Mucosa of descending colon (tissue), 3 donors: ENCODE results near the gene MKNK1. TPM values are rescaled to one million over a fixed set of nuclear protein-coding genes. Genes with fewer than 3 reads are reported as not detected.

Source experiments
- ATAC-seq: fragments of 200-7000 bp; cut with Tn5 transposase; one replicate; pipeline ENCODE4 v1.9.1; 2020; ENCODE audit warnings: mild to moderate bottlenecking, moderate library complexity
- DNase-seq, 3 donors: peaks; one replicate each; pipeline ENCODE4 v3.0.0-alpha.2; 2020
- H3K36me3 ChIP-seq: fragments of 200-600 bp; one replicate; pipeline ENCODE4 v1.8.0; 2021; ENCODE audit warnings: low read depth, mild to moderate bottlenecking
- H3K4me1 ChIP-seq: fragments of 200-600 bp; one replicate; pipeline ENCODE4 v1.8.0; 2021; ENCODE audit warnings: low read depth, mild to moderate bottlenecking
- H3K4me3 ChIP-seq: fragments of 200-600 bp; one replicate; pipeline ENCODE4 v1.8.0; 2021; ENCODE audit warnings: mild to moderate bottlenecking
- H3K9me3 ChIP-seq: fragments of 200-600 bp; one replicate; pipeline ENCODE4 v1.8.0; 2021; ENCODE audit warnings: mild to moderate bottlenecking
- CTCF ChIP-seq: fragments of 200-600 bp; IDR thresholded peaks from one replicate; pipeline ENCODE4 v1.8.0; 2022; ENCODE audit warnings: antibody characterized with exemption, mild to moderate bottlenecking
- intact Hi-C, 2 donors: fragments of 100-400 bp; cut with DNase I in 1 of 2; cut with micrococcal nuclease in 1 of 2; formaldehyde crosslinking; loops; one replicate each; pipeline versions ENCODE4 v1.11.0 to v1.11.1; 2022; cut with DNase I, micrococcal nuclease
- total RNA-seq, 3 donors: library from RNA; stranded (reverse); fragmentation: NEBNext Ultra II Directional in 2 of 3; extraction: Animal tissue kit (Norgen Biotek cat#: 25700) in 2 of 3; gene quantifications; one replicate each; pipeline versions ENCODE4 v1.2.1 to v1.2.4, GENCODE V29; 2021 to 2023
- donor health status: DM: no; HTN: no; CAD: no; lungs with moderate emphysema.
- donor health status: DM: no; HTN: no; CAD: no.
- donor health status: DM: no; HTN: yes; CAD: no.

Gene MKNK1
- total RNA-seq, 3 donors from 2014 or later = 51.5 to 65.7 (median 59.3) TPM

- no peak overlapping the region for H3K4me3 ChIP-seq
These were observed 87.7 kb downstream of the MKNK1 start for GRCh38 chr1:46516200-46516950.

GRCh38 chr1:46515576-46515975 lies 88.5 kb downstream of the MKNK1 start:
- Histone ChIP-seq H3K4me3 (no peak overlapping the region), H3K4me1 (peaks cover 8% of the 10 kb centered on the region), H3K9me3 (no peaks in the 10 kb centered on the region), H3K36me3 (no peaks in the 10 kb centered on the region)
- no peak for TF ChIP-seq CTCF
- intact Hi-C loops = no loop called here
- ATAC-seq = no peak
- no peak for DNase-seq

More at GRCh38 chr1:46516200-46516950, 87.7 kb downstream of the MKNK1 start:
- intact Hi-C loops = no loop called here
- DNase-seq (no peak), ATAC-seq (peak; percentile 1)
- peaks cover 8% of the 10 kb centered on the region for H3K4me1 ChIP-seq
- H3K36me3 ChIP-seq = no peaks in the 10 kb centered on the region
- H3K9me3 ChIP-seq = no peaks in the 10 kb centered on the region
- no peak for TF ChIP-seq CTCF

GRCh38 chr1:46513536-46513935 lies 90.5 kb downstream of the MKNK1 start:
- peaks cover 8% of the 10 kb centered on the region for H3K4me1 ChIP-seq
- H3K36me3 ChIP-seq = no peaks in the 10 kb centered on the region
- ATAC-seq = no peak
- DNase-seq = no peak
- intact Hi-C loops = no loop called here
- H3K9me3 ChIP-seq = no peaks in the 10 kb centered on the region
- no peak overlapping the region for H3K4me3 ChIP-seq
- TF ChIP-seq CTCF = no peak

GRCh38 chr1:46512792-46513190 lies 91.3 kb downstream of the MKNK1 start:
- intact Hi-C loops = no loop called here
- H3K4me1 ChIP-seq = peaks cover 8% of the 10 kb centered on the region
- no peaks in the 10 kb centered on the region for H3K9me3 ChIP-seq
- no peaks in the 10 kb centered on the region for H3K36me3 ChIP-seq
- DNase-seq (no peak), ATAC-seq (no peak)
- H3K4me3 ChIP-seq = no peak overlapping the region
- no peak for TF ChIP-seq CTCF

GRCh38 chr1:46512135-46512791 lies 91.8 kb downstream of the MKNK1 start:
- no peak for TF ChIP-seq CTCF
- Histone ChIP-seq H3K4me1 (peaks cover 8% of the 10 kb centered on the region), H3K4me3 (no peak overlapping the region), H3K9me3 (no peaks in the 10 kb centered on the region), H3K36me3 (no peaks in the 10 kb centered on the region)
- no peak for DNase-seq
- intact Hi-C loops = no loop called here
- no peak for ATAC-seq
